ENCODE data around the gene TLK1.
A peak's percentile ranks its signal among the peaks of the same experiment; 100 is the strongest.

TLK1 gene

GRCh38 chr2:170973225-170973491 is 187.5 kb downstream of the TLK1 start:
- peak overlapping the region; percentile 45 for H3K27ac ChIP-seq (replicated peaks)
- TF ChIP-seq POLR2AphosphoS5 (IDR thresholded peaks at IDR 0.05; ENCODE audit: low read depth) (no peak), GABPA (IDR thresholded peaks at IDR 0.05; ENCODE audit: low read depth) (no peak)
- no peaks in the 10 kb centered on the region for H3K27me3 ChIP-seq (ENCODE audit: insufficient read depth, poor library complexity, severe bottlenecking)
- DNase-seq (ENCODE audit: low read depth in 1 of 2, low spot score in 1 of 2), result no peak
- H3K4me3 ChIP-seq (replicated peaks; ENCODE audit: insufficient read depth, low read length), result peak overlapping the region; percentile 54

DNA sequence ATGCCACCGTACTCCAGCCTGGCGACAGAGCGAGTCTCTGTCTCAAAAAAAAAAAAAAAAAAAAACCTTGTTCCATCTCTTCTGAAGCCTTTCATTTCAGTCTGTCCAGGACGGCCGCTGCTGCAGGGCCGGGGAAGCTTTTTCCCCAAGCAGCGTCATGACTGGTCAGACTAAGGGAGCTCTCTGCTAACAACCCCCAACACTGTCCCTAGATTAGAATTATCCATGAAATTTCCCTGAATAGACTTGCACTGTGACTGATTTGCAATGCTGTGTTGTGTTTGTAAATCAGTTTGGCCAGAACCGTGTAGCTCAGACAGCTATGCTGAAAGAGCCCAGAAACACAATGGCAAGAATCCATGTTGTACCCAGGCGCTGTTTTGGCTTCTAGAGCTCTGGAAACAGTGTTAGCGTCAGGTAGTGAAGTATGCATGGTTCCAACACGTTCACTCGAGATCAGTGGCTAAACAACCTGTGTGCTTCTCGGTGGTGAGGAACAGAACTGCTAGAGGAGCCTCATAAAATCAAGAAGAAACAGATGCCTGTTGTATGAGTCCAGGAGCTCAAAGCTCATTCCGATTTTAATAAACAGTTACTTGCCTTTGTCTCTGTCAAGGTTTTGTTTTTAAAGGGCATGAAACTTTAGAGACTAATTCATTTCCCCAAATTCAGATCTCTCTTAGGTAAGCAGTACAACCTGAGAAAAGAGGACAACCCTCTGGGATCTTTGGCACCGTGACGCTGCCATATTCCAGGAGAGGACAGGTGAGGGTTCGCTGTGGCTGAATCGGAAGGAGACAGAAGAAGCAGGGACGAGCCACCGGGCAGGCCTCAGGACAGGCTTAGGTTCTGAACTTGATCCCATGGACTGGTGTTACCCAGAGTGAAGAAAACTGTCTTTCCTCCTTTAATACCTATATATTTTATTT is 188.1 kb downstream of the TLK1 start:
- TF ChIP-seq, protein P1, sequence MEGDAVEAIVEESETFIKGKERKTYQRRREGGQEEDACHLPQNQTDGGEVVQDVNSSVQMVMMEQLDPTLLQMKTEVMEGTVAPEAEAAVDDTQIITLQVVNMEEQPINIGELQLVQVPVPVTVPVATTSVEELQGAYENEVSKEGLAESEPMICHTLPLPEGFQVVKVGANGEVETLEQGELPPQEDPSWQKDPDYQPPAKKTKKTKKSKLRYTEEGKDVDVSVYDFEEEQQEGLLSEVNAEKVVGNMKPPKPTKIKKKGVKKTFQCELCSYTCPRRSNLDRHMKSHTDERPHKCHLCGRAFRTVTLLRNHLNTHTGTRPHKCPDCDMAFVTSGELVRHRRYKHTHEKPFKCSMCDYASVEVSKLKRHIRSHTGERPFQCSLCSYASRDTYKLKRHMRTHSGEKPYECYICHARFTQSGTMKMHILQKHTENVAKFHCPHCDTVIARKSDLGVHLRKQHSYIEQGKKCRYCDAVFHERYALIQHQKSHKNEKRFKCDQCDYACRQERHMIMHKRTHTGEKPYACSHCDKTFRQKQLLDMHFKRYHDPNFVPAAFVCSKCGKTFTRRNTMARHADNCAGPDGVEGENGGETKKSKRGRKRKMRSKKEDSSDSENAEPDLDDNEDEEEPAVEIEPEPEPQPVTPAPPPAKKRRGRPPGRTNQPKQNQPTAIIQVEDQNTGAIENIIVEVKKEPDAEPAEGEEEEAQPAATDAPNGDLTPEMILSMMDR (IDR thresholded peaks at IDR 0.05; ENCODE audit: insufficient read depth, low read length), result no peak
- no peak for TF ChIP-seq REST (IDR thresholded peaks at IDR 0.05; ENCODE audit: insufficient replicate concordance, low read depth)
- no peak for TF ChIP-seq SPI1 (IDR thresholded peaks at IDR 0.05; ENCODE audit: borderline replicate concordance, low read depth)
- TF ChIP-seq POLR2AphosphoS5 (IDR thresholded peaks at IDR 0.05; ENCODE audit: low read depth), result no peak
- TF ChIP-seq GABPA (IDR thresholded peaks at IDR 0.05; ENCODE audit: low read depth), result no peak
- H3K27ac ChIP-seq (replicated peaks), result no peak overlapping the region
- H3K4me3 ChIP-seq (replicated peaks; ENCODE audit: insufficient read depth, low read length), result no peak overlapping the region

DNA sequence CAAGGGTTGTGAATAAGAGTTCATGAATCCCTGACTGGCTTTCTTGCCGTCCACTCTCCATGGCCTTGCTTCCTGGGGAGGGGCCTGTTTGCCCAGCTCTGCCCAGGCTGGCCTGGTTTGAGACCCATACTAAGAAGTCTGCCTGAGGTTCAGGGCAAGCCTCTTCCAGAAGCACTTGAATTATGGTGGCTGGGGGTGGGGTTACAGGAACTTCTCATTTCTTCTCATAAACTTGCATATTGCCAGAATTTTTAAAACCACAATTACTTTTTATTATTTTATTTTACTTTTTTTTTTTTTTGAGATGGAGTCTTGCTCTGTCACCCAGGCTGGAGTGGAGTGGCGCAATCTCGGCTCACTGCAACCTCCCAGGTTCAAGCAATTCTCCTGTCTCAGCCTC is 189.6 kb downstream of the TLK1 start:
- no peak overlapping the region for H3K4me3 ChIP-seq (replicated peaks; ENCODE audit: insufficient read depth, low read length)
- DNase-seq (ENCODE audit: low read depth in 1 of 2, low spot score in 1 of 2), result peak in 1 of 2 experiments; percentile 20

More for the DNA sequence above, 188.1 kb downstream of the TLK1 start:
- H3K27me3 ChIP-seq (ENCODE audit: insufficient read depth, poor library complexity, severe bottlenecking), result no peaks in the 10 kb centered on the region
- DNase-seq (ENCODE audit: low read depth in 1 of 2, low spot score in 1 of 2), result no peak

More for the DNA sequence above, 189.6 kb downstream of the TLK1 start:
- TF ChIP-seq GABPA (IDR thresholded peaks at IDR 0.05; ENCODE audit: low read depth) (no peak), REST (IDR thresholded peaks at IDR 0.05; ENCODE audit: insufficient replicate concordance, low read depth) (no peak), SPI1 (IDR thresholded peaks at IDR 0.05; ENCODE audit: borderline replicate concordance, low read depth) (no peak), POLR2AphosphoS5 (IDR thresholded peaks at IDR 0.05; ENCODE audit: low read depth) (no peak)
- TF ChIP-seq, protein P1 (IDR thresholded peaks at IDR 0.05; ENCODE audit: insufficient read depth, low read length), result no peak
- no peaks in the 10 kb centered on the region for H3K27me3 ChIP-seq (ENCODE audit: insufficient read depth, poor library complexity, severe bottlenecking)
- no peak overlapping the region for H3K27ac ChIP-seq (replicated peaks)

Measured in HL-60 (cell line).